ENCODE data around the gene AFAP1.

AFAP1 gene

DNA sequence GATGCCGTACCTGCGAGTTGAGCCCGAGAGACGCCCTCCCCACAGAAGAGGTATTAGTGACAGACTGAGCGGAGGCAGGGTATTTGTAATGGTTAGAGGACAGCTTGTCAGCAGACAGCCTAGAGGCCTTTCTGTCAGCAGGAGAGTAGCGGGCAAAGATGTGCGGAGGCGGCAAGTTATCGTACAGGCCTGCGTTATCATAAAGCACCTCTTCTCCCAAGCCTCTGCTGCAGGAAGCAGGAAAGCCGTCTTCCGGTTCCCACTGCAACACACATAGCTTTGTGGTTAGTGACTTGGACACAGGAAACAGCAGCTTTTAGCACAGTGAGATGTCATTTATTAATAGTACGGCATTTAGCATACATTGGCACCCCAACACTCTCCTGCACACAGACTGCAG, 158.3 kb downstream of the AFAP1 start:
- no peak for DNase-seq (ENCODE audit: low read depth)

DNA sequence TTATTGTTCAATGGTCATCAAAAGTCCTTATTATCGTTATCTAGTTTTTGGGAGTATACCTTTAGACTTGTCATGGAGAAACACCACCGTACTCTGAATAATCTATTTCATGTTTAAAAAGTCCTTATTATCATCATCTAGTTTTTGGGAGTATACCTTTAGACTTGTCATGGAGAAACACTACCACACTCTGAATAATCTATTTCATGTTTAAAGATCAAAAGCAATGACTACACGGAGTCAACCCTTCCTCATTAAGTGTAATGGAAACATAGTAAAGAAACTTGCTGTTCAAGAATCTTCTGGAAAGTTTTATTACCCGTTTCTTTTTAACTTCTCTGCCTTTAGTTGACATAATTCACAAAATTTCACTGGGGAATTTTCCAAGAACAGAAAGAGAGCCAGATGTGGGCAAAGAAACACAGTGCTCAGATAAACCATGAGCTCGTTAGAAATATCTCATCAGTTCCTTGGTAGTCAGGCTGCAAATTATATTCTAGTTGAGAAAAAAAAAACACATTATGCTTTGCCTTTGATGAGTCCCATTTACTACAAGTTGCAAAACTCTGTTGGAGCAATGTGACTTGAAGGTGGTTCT, 158.8 kb downstream of the AFAP1 start:
- TF ChIP-seq, protein P1, sequence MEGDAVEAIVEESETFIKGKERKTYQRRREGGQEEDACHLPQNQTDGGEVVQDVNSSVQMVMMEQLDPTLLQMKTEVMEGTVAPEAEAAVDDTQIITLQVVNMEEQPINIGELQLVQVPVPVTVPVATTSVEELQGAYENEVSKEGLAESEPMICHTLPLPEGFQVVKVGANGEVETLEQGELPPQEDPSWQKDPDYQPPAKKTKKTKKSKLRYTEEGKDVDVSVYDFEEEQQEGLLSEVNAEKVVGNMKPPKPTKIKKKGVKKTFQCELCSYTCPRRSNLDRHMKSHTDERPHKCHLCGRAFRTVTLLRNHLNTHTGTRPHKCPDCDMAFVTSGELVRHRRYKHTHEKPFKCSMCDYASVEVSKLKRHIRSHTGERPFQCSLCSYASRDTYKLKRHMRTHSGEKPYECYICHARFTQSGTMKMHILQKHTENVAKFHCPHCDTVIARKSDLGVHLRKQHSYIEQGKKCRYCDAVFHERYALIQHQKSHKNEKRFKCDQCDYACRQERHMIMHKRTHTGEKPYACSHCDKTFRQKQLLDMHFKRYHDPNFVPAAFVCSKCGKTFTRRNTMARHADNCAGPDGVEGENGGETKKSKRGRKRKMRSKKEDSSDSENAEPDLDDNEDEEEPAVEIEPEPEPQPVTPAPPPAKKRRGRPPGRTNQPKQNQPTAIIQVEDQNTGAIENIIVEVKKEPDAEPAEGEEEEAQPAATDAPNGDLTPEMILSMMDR (conservative IDR thresholded peaks at IDR 0.05; ENCODE audit: low read depth, low read length) = no peak
- DNase-seq (ENCODE audit: low read depth) = no peak
- no peak overlapping the region for H3K4me3 ChIP-seq (ENCODE audit: low read length)

More for the DNA sequence above, 158.3 kb downstream of the AFAP1 start:
- H3K4me3 ChIP-seq (ENCODE audit: low read length) = no peak overlapping the region
- TF ChIP-seq, protein P1 (conservative IDR thresholded peaks at IDR 0.05; ENCODE audit: low read depth, low read length) = no peak

DNA sequence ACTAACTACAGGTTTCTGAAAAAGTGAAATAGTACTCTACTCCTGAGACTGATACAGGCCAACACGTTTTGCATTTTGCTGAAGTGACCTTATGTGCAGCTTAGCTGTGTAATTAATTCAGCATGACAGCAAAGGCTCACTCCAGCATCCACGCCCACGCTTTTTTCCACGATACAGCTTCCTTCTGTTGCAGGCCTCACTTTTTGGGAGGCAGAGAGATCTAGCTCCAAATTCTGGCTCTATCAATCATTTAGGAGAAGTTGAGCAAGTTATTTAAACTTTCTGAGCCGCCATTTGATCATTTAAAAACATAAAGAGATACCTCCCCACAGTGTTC, 160.3 kb downstream of the AFAP1 start:
- TF ChIP-seq, protein P1 (conservative IDR thresholded peaks at IDR 0.05; ENCODE audit: low read depth, low read length) = no peak
- no peak for DNase-seq (ENCODE audit: low read depth)
- H3K4me3 ChIP-seq (ENCODE audit: low read length) = no peak overlapping the region

DNA sequence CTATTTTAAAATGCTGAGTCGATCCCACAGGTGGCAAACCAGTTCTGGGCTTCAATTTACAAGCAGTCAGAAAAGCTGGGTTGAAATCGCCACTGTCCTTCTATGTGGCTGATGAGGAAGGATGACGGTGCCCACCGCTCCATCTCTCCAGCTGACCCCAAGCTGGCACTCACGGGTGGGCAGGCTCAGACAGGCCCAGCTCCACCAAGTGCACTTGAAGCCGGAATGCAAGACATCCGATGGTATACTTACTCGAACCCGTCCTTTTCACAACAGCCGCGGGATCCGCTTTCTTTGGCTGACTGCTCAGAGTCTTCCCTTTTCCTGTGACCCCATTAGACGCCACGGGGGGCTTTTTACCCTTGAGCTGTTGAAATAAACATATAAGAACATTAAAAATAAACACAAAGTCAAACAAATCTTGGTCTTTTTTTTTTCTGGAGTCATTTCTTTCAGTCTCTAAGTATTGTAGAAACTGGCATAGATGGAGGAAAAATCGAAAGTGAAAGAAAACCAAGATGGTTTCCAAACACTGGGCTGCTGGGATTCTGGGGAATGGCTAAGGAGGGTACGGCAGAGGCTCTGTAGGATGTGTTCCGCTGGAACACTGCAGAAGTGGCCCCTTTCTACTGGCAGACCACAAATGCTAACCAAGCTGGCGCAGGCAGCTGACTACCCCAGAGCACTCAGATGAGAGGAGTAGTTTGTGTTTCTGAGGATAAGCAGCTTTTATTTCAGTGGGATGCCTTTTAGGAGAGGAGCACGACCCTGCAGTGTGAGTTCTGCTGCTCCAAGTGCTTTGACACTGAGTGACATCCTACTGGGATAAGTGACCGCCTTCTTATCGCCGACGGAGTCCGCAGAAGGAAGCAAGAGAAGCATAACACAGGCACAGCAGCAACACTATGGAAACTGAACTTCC, 160.9 kb downstream of the AFAP1 start:
- no peak for DNase-seq (ENCODE audit: low read depth)
- no peak overlapping the region for H3K4me3 ChIP-seq (ENCODE audit: low read length)
- TF ChIP-seq, protein P1 (conservative IDR thresholded peaks at IDR 0.05; ENCODE audit: low read depth, low read length) = no peak

DNA sequence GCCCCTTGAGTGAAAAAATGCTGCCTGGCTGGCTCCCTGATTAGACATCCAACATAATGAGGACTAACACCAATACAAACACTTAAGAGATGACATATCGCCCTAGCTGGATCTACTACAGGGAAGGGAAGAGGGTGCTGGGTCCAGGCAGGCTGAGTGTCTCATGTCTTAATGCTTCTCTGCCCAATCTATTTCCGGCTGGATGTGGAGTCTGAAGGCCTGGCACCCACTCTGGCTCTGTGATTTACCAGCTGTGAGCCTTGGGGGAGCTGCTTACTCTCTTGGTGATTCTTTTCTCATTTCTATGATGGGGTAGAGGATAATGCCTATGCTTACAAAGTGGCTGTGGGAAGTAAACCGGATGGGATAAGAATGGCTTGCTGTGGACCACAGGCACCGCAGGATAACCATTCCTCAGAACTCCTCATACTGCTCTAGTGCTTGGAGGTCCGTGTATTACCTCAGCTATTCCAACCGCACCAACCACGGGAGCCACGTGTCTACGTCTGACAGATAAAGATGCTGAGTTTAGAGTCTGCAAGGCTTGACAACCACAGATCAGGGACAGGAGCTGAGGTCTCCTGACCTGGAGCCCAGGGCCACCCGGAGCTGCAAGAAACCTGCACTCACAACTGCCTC, 161.7 kb downstream of the AFAP1 start:
- no peak for DNase-seq (ENCODE audit: low read depth)
- H3K4me3 ChIP-seq (ENCODE audit: low read length) = no peak overlapping the region
- TF ChIP-seq, protein P1 (conservative IDR thresholded peaks at IDR 0.05; ENCODE audit: low read depth, low read length) = no peak

DNA sequence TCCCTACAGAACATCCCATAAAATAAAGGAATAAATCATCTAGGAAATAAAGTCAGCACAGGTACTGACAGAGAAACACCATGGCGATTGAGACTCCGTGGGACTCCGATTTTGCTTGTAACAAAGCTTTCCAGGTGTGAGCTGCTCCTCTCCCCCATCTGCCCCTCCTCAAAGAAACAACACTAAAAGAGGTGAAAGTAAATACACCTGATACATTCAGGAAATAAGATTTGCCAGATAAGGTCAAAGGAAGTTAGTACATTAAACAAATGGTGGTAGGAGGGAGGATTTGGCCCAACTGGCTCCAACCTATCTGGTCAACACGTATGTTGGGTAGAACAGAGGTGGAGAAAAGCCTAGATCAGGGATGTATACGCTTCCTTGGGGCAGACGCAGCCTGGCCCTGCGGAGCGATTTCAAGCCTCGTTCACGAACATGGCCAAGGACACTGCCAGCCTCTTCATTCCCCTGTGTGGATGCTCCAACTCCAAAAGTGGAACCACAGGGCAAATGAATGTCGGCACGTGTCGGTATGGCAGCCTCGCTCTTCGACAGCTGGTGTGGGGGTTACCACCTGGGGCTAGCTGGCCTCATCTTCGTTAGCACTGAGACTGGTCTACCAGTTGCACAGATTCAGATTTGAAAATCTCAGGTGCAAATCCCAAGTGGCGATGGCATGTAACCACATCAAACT, 162.5 kb downstream of the AFAP1 start:
- H3K4me3 ChIP-seq (ENCODE audit: low read length) = no peak overlapping the region
- no peak for DNase-seq (ENCODE audit: low read depth)
- TF ChIP-seq, protein P1 (conservative IDR thresholded peaks at IDR 0.05; ENCODE audit: low read depth, low read length) = no peak

All from retinal pigment epithelial cell (primary cell).